Effector memory CD4-positive, alpha-beta T cell (primary cell): ENCODE data around the gene FOXD2.

Experiments used
- DNase-seq, 3 donors: peaks; one replicate each; pipeline ENCODE4 v3.0.0-alpha.2; 2020
- H3K27ac ChIP-seq: 2 replicates; pipeline ENCODE4 v1.7.0; 2013; ENCODE audit warnings: mild to moderate bottlenecking, low read length, moderate library complexity; ENCODE audit not compliant: insufficient read depth, poor library complexity, severe bottlenecking
- H3K27me3 ChIP-seq: replicated peaks from 2 replicates; pipeline ENCODE4 v1.7.0; 2013; ENCODE audit warnings: mild to moderate bottlenecking, low read length; ENCODE audit not compliant: insufficient read depth, control insufficient read depth, poor library complexity, severe bottlenecking
- H3K36me3 ChIP-seq: 2 replicates; pipeline ENCODE4 v1.7.0; 2013; ENCODE audit warnings: mild to moderate bottlenecking, low read length, moderate library complexity; ENCODE audit not compliant: control insufficient read depth, insufficient read depth
- H3K4me1 ChIP-seq: 2 replicates; pipeline ENCODE4 v1.7.0; 2013; ENCODE audit warnings: low read length, mild to moderate bottlenecking; ENCODE audit not compliant: control insufficient read depth, insufficient read depth, poor library complexity, severe bottlenecking
- H3K4me3 ChIP-seq: 2 replicates; pipeline ENCODE4 v1.7.0; 2013; ENCODE audit warnings: low read length, low read depth, mild to moderate bottlenecking; ENCODE audit not compliant: insufficient read depth, poor library complexity, severe bottlenecking
- H3K9me3 ChIP-seq: 2 replicates; pipeline ENCODE4 v1.7.0; 2013; ENCODE audit warnings: mild to moderate bottlenecking, low read length, moderate library complexity; ENCODE audit not compliant: control insufficient read depth

Gene FOXD2

DNA sequence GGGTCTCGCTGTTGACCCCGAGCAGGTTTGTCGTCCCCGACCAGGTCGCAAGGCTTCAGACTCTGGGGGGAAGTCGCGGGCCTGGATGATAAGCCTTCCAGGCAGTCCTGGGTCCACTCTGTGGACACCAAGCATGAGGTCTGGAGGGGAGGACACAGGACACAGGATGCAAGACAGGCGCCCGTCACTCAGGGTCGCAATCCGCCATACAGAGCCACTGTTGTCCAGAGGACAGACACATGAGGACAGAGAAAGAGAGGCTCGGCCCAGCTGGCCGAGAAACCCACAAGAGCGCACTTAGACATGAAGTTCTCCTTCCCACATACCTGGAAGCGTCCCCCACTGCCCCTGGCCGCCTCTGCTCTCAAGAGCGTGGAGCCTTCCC, 4.8 kb upstream of the FOXD2 start:
- H3K4me1 ChIP-seq, result peaks cover 22% of the 10 kb centered on the region
- H3K36me3 ChIP-seq, result no peaks in the 10 kb centered on the region
- no peak overlapping the region for H3K27ac ChIP-seq
- no peaks in the 10 kb centered on the region for H3K9me3 ChIP-seq
- H3K27me3 ChIP-seq, result no peaks in the 10 kb centered on the region
- no peak overlapping the region for H3K4me3 ChIP-seq
- no peak for DNase-seq

DNA sequence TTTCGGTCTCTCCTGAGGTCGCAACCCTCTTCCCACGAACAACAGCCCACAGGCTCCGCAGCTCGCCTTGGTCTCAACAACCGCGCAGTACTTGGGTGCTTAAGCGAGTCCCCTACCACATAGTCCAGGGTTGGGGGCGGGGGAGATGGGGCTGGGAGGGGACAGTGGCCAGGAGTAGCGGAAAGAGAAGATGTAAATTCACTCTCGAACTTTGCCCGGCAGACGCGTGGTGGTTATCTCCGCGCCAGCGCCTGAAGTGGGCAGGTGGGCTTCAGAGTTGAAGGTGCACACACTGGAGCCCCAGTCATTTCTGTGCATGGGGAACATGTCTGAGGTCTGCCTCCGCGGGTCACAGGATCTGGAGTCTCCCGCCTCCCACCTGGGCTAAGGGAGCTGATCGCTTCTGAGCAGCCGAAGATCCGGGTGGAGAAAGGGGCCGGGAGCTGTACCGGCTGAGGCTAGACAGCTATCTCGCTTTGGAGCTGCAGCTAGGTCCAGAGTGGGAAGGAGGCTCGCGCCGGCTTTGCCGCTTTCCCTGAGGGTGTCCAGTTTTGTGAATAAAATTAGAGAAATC, 4.3 kb upstream of the FOXD2 start:
- H3K36me3 ChIP-seq, result no peaks in the 10 kb centered on the region
- no peaks in the 10 kb centered on the region for H3K9me3 ChIP-seq
- peaks cover 25% of the 10 kb centered on the region for H3K4me1 ChIP-seq
- no peak for DNase-seq
- H3K27ac ChIP-seq, result no peak overlapping the region
- no peak overlapping the region for H3K4me3 ChIP-seq
- H3K27me3 ChIP-seq, result peaks cover under 1% of the 10 kb centered on the region

DNA sequence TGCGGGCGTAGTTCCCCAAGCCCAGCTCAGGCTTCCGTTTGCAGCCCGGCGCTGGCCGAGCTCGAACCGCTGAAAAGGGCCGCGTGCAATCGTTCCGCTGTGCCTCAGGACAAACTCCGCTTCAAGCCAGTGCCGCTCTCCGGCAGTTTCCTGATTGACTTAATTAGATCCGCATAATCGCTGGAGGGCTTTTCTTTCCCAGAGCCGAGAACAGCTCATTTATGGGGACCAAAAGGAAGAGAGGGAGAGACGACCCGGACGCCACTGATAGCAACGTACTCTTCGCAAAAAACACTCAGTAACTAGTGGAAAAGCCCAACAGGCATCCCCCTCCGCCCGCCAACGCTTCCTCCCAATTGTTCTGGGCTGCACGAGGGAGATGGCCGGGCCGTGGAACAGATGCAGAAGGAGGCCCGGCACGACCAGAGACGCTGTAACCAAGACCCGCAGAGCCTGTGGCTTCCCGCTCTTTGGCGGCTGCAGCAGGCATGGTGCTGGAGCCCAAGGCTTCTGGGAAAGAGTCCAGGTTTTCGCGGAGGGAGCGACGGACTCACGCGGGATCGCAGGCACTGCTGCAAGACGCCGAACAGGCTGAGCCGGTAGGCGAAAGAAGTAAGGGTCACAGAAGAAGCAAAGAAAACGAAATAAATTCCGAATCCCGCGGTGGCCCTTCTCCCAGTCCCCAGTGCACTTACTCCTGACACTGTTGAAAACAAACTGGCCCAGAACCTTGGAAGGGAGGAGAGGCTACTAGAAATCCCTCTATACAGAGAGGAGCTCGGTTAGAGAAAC, 3.6 kb upstream of the FOXD2 start:
- H3K27ac ChIP-seq, result no peak overlapping the region
- peaks cover 28% of the 10 kb centered on the region for H3K4me1 ChIP-seq
- no peaks in the 10 kb centered on the region for H3K36me3 ChIP-seq
- no peaks in the 10 kb centered on the region for H3K9me3 ChIP-seq
- H3K27me3 ChIP-seq, result peaks cover 7% of the 10 kb centered on the region
- DNase-seq, result no peak
- no peak overlapping the region for H3K4me3 ChIP-seq

DNA sequence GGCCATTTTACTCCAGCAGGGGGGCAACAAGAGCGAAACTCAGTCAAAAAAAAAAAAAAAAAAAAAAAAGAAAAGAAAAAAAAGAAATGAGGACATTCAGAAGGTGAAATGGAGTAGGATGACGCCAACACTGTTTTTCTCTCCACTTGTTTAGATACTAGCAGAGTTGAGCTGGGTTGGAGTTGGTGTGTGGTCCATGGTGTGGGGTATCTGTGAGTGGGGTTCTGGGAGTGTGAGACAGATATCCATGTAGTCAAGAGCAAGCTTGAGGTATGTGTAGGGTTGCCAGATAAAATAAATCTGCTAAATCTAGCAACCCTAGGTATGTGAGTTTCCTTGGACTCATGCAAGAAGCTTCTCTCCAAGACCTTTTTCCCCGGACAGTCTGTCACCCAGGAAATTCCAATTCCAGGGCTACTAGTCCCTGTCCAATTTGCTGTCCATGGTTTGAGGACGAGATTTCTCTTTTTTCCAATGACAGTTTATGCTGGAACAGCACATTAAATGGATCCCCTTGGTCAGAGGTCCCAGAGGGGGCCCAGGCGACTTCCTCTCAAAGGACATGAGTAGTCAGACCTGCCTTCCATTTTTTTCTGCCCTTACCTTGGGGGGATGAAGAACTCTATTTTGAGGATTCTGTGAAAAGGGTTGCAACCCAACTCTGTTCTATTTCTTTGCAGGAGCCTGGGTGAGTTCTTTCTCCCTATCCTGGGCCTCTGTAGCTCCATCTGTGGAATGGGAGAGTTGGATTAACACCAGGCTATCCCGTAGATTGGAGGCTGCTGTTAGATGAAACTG, 2.1 kb upstream of the FOXD2 start:
- peaks cover 31% of the 10 kb centered on the region for H3K4me1 ChIP-seq

DNA sequence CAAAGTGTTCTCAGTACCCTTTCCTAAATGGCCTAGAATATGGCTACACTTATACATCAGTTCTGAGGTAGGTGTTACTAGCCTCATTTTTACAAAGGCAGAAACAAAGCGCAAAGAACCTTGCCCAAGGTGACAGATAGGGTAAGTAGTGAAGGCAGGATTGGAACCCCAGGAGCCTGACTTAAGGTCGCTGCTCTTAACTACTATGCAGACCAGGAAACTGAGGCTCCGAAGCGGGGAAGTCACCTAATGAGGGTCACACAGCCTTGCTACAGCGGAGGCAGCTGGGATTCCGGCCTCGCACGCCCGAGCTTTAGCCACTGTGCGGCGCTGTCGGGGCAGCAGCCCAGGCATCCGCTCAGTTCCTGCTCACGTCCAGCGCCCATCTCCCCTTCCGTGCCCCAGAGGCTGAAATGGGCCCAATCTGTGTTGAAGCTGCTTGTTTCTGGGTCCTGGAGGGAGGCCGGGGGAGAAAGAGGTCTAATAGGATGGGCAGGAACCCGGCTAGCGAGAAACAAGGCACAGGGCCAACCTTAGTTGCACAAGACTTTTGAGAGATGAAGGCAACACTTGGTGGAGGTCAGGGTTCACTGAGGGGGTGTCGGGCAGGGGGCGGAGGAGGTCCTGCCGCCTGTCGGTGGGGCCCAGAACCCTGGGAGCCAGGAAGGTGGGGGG, 1.4 kb upstream of the FOXD2 start:
- peaks cover 19% of the 10 kb centered on the region for H3K27me3 ChIP-seq
- peaks cover 31% of the 10 kb centered on the region for H3K4me1 ChIP-seq
- H3K4me3 ChIP-seq, result peak overlapping the region; percentile 58
- H3K9me3 ChIP-seq, result no peaks in the 10 kb centered on the region
- H3K27ac ChIP-seq, result peak overlapping the region; percentile 55
- peak; percentile 38 to 59 (median 54) for DNase-seq
- H3K36me3 ChIP-seq, result no peaks in the 10 kb centered on the region

More for the DNA sequence above, 2.1 kb upstream of the FOXD2 start:
- Histone ChIP-seq H3K27me3 (peaks cover 16% of the 10 kb centered on the region), H3K9me3 (no peaks in the 10 kb centered on the region), H3K4me3 (no peak overlapping the region), H3K36me3 (no peaks in the 10 kb centered on the region), H3K27ac (no peak overlapping the region)
- no peak for DNase-seq

DNA sequence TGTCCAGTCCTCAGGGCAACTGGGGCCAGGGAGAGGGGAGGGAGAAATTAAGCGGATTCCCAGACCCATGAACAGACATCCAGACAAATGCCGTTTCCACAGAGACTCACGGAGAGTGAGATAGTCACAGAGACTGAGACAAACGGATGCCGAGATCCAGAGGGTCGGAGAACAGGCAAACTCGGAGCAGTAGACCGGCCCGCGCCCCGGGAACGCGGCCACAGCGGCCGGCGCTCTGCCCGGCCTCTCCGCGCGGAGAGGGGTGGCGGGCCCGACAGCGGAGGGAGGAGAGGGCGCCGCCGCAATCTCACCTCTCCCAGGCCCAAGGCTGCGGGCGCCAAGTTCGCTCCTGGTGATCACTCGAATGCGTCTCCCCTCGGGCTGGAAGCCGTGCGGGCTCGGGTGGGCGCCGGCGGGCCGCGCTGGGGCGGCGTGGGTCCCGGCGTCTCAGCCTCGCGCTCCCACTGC, 831 bp upstream of the FOXD2 start:
- peak overlapping the region; percentile 58 for H3K4me3 ChIP-seq

DNA sequence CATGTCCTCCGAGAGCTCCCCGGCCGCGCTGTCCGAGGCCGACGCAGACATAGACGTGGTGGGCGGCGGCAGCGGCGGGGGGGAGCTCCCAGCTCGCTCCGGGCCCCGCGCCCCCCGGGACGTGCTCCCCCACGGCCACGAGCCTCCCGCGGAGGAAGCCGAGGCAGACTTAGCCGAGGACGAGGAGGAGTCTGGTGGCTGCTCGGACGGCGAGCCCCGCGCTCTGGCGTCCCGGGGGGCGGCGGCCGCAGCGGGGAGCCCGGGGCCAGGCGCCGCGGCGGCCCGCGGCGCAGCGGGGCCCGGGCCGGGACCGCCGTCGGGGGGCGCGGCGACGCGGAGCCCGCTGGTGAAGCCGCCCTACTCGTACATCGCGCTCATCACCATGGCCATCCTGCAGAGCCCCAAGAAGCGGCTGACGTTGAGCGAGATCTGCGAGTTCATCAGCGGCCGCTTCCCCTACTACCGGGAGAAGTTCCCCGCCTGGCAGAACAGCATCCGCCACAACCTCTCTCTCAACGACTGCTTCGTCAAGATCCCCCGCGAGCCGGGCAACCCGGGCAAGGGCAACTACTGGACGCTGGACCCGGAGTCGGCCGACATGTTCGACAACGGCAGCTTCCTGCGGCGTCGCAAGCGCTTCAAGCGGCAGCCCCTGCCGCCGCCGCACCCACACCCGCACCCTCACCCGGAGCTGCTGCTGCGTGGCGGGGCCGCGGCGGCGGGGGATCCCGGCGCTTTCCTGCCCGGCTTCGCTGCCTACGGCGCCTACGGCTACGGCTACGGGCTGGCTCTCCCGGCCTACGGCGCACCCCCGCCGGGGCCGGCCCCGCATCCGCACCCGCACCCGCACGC, 547 bp downstream of the FOXD2 start:
- H3K4me3 ChIP-seq, result peak overlapping the region; percentile 58
- no peaks in the 10 kb centered on the region for H3K9me3 ChIP-seq
- H3K27ac ChIP-seq, result peak overlapping the region; percentile 55
- H3K4me1 ChIP-seq, result peaks cover 19% of the 10 kb centered on the region
- peaks cover 35% of the 10 kb centered on the region for H3K27me3 ChIP-seq
- no peaks in the 10 kb centered on the region for H3K36me3 ChIP-seq
- peak in 2 of 3 donors; percentile 16 to 19 for DNase-seq

More for the DNA sequence above, 831 bp upstream of the FOXD2 start:
- no peak for DNase-seq
- Histone ChIP-seq H3K27ac (peak overlapping the region; percentile 55), H3K9me3 (no peaks in the 10 kb centered on the region), H3K36me3 (no peaks in the 10 kb centered on the region), H3K27me3 (peaks cover 25% of the 10 kb centered on the region), H3K4me1 (peaks cover 27% of the 10 kb centered on the region)

DNA sequence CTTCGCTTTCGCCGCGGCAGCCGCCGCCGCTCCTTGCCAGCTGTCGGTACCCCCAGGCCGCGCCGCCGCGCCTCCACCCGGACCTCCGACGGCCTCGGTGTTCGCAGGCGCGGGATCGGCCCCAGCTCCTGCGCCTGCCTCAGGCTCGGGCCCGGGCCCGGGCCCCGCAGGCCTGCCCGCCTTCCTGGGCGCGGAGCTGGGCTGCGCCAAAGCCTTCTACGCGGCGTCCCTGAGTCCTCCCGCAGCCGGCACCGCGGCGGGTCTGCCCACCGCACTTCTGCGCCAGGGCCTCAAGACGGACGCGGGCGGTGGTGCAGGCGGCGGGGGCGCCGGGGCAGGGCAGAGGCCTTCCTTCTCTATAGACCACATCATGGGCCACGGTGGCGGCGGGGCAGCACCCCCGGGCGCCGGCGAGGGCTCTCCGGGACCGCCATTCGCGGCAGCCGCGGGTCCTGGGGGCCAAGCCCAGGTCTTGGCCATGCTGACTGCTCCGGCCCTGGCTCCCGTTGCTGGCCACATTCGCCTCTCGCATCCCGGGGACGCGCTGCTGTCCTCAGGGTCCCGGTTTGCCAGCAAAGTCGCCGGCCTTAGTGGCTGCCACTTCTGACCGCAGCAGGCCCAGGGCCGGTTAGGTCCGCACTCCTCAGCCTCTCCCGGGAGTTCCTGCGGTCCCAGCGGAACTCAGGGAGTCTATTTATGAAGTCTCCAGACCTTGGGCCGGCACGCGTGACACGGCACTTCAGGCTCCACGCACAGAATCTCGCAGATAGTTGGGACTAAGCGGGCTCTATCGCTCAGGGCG, 1.4 kb downstream of the FOXD2 start:
- H3K4me3 ChIP-seq, result no peak overlapping the region
- peaks cover 43% of the 10 kb centered on the region for H3K27me3 ChIP-seq
- no peak for DNase-seq

More for the DNA sequence above, 1.4 kb downstream of the FOXD2 start:
- Histone ChIP-seq H3K36me3 (no peaks in the 10 kb centered on the region), H3K4me1 (peaks cover 14% of the 10 kb centered on the region), H3K9me3 (no peaks in the 10 kb centered on the region), H3K27ac (no peak overlapping the region)
